CD4-positive, CD25-positive, alpha-beta regulatory T cell (primary cell): Measurements from ENCODE around the gene AREL1. TPM values are rescaled to one million over a fixed set of nuclear protein-coding genes. Genes with fewer than 3 reads are reported as not detected.

Source experiments
- ATAC-seq, 2 donors: fragments of 150-1000 bp; cut with Tn5 transposase; one replicate each; pipeline ENCODE4 v1.10.0; 2021; ENCODE audit warnings: low read depth in 2 of 2, moderate number of reproducible peaks in 2 of 2, moderate library complexity in 1 of 2
- DNase-seq, 3 donors: peaks; one replicate each; pipeline versions ENCODE4 v3.0.0 to v3.0.0-alpha.2; 2012 to 2022; ENCODE audit warnings: mixed read lengths in 1 of 3
- H3K27ac ChIP-seq: one replicate; pipeline ENCODE4 v1.7.0; 2013; ENCODE audit warnings: mild to moderate bottlenecking, low read length; ENCODE audit not compliant: insufficient read depth, poor library complexity, severe bottlenecking
- H3K27me3 ChIP-seq: one replicate; pipeline ENCODE4 v1.7.0; 2013; ENCODE audit warnings: low read length; ENCODE audit not compliant: control insufficient read depth, insufficient read depth
- H3K36me3 ChIP-seq: one replicate; pipeline ENCODE4 v1.7.0; 2013; ENCODE audit warnings: mild to moderate bottlenecking, low read length, moderate library complexity; ENCODE audit not compliant: control insufficient read depth, insufficient read depth
- H3K4me1 ChIP-seq: 2 replicates; pipeline ENCODE4 v1.7.0; 2013; ENCODE audit warnings: mild to moderate bottlenecking, low read length; ENCODE audit not compliant: insufficient read depth, control insufficient read depth, poor library complexity, severe bottlenecking
- H3K4me3 ChIP-seq: one replicate; pipeline ENCODE4 v1.7.0; 2013; ENCODE audit warnings: low read depth, mild to moderate bottlenecking, low read length, moderate library complexity
- H3K9me3 ChIP-seq, 2 experiments: 1 replicate in 1 of 2; 2 replicates in 1 of 2; pipeline ENCODE4 v1.7.0; 2013; ENCODE audit warnings: low read length in 2 of 2, mild to moderate bottlenecking in 1 of 2, moderate library complexity in 1 of 2; ENCODE audit not compliant: control insufficient read depth in 2 of 2
- H3K27ac Mint-ChIP-seq, 3 donors: one replicate each; pipeline ENCODE4 v1.8.0; 2020 to 2022; ENCODE audit warnings: mild to moderate bottlenecking in 3 of 3, mixed read lengths in 3 of 3, moderate library complexity in 2 of 3
- H3K27me3 Mint-ChIP-seq: one replicate; pipeline ENCODE4 v1.8.0; 2022; ENCODE audit warnings: mild to moderate bottlenecking, mixed read lengths
- H3K36me3 Mint-ChIP-seq: one replicate; pipeline ENCODE4 v1.8.0; 2020; ENCODE audit warnings: mixed read lengths
- H3K4me1 Mint-ChIP-seq, 4 donors: one replicate each; pipeline ENCODE4 v1.8.0; 2020 to 2022; ENCODE audit warnings: mixed read lengths in 4 of 4, mild to moderate bottlenecking in 1 of 4
- H3K4me3 Mint-ChIP-seq, 4 donors: one replicate each; pipeline ENCODE4 v1.8.0; 2020 to 2022; ENCODE audit warnings: mild to moderate bottlenecking in 4 of 4, mixed read lengths in 4 of 4, moderate library complexity in 3 of 4
- H3K9me3 Mint-ChIP-seq, 7 donors: one replicate each; pipeline ENCODE4 v1.8.0; 2020 to 2022; ENCODE audit warnings: mixed read lengths in 7 of 7, mild to moderate bottlenecking in 3 of 7, moderate library complexity in 2 of 7
- polyA plus RNA-seq, 4 donors: library from polyadenylated mRNA; unstranded; fragments of 300-500 nt; fragmentation: Illumina TruSeq; gene quantifications; one replicate each; pipeline ENCODE4 v1.2.3, GENCODE V29; 2021
- total RNA-seq: library from RNA; stranded (reverse); gene quantifications from one replicate; pipeline ENCODE4 v1.2.3, GENCODE V29; 2022

AREL1 gene
- total and polyA plus RNA-seq, 5 donors from 2014 or later, result 18.3 to 47.0 (median 22.2) TPM

DNA sequence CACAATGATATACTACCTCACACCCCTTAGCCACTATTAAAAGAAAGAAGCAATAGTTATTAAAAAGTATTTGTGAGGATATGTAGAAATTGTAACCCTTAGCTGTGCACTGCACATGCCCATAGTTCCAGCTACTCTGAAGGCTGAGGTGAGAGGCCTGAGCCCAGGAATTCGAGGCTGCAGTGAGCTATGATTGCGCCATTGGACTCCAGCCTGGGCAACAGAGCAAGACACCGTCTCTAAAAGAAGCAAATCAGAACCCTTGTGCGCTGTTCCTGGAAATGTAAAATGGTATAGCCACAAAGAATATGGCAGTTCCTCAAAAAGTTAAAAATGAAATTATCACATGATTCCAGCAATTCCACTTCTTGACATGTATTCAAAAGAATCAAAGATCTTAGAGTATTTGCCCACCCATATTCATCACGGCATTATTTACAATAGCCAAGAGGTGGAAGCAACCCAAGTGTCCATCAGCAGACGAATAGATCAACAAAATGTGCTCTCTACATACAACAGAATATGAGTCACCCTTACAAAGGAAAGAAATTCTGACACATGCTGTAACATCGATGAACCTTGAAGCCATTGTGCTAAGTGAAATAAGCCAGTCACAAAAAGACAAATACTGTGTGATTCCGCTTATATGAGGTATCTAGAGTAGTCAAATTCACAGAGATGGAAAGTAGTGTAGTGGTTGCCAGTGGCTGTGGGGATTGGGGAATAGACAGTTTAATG lies 26.6 kb upstream of the AREL1 start:
- no peaks in the 10 kb centered on the region for H3K4me1 ChIP-seq
- DNase-seq (no peak), ATAC-seq (no peak)
- H3K4me3 Mint-ChIP-seq, result no peak overlapping the region
- no peaks in the 10 kb centered on the region for H3K27me3 Mint-ChIP-seq
- H3K36me3 Mint-ChIP-seq, result peaks cover 29% of the 10 kb centered on the region
- no peak overlapping the region for H3K27ac ChIP-seq
- no peaks in the 10 kb centered on the region for H3K4me1 Mint-ChIP-seq
- H3K27me3 ChIP-seq, result no peaks in the 10 kb centered on the region
- H3K4me3 ChIP-seq, result no peak overlapping the region
- H3K9me3 ChIP-seq, result no peaks in the 10 kb centered on the region
- H3K27ac Mint-ChIP-seq, result peak overlapping the region in 1 of 3 donors; percentile 21
- peaks cover 26% of the 10 kb centered on the region for H3K36me3 ChIP-seq
- H3K9me3 Mint-ChIP-seq, result peaks cover 0 to 3% (median 0%) of the 10 kb centered on the region in 7 donors

DNA sequence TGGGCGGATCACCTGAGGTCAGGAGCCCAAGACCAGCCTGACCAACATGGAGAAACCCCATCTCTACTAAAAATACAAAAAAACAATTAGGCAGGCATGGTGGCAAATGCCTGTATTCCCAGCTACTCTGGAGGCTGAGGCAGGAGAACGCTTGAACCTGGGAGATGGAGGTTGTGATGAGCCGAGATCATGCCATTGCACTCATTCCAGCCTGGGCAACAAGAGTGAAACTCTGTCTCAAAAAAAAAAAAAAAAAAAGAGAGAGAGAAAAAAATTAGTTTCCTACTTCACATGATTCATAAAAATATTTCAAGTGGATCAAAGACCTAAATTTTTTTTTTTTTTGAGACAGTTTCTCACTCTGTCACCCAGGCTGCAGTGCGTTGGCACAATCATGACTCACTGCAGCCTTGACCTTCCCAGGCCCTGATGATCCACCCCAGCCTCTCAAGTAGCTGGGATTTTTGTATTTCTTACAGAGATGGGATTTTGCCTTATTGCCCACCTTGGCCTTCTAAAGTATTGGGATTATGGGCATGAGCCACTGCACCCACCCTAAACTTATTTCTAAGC lies 25.0 kb upstream of the AREL1 start:
- H3K27ac ChIP-seq, result no peak overlapping the region
- H3K27me3 ChIP-seq, result no peaks in the 10 kb centered on the region
- Mint-ChIP-seq H3K27ac (no peak overlapping the region), H3K4me3 (no peak overlapping the region), H3K27me3 (no peaks in the 10 kb centered on the region), H3K9me3 (peaks cover 0 to 3% (median 0%) of the 10 kb centered on the region in 7 donors), H3K4me1 (no peaks in the 10 kb centered on the region), H3K36me3 (peaks cover 39% of the 10 kb centered on the region)
- DNase-seq, result no peak
- no peaks in the 10 kb centered on the region for H3K9me3 ChIP-seq
- ATAC-seq, result no peak
- no peaks in the 10 kb centered on the region for H3K4me1 ChIP-seq
- H3K36me3 ChIP-seq, result peaks cover 41% of the 10 kb centered on the region
- H3K4me3 ChIP-seq, result no peak overlapping the region

DNA sequence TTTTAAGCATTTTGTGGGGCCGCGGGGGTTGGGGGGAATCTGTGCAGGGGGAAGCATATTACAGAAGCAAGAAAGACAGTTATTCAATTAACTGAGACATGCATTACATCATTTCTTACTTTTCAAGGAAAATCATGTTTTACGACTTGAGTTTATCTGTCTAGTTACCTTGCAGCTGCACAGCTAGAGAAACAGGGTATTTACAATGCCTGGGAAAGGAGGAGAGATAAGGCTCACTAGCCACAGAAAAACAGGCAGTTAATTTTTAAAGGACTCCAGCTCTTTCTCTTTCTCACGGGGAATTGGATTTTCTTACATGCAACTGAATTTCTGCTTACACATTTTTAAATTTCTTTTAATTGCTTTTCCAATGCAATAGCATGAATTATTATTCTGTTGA lies 22.2 kb upstream of the AREL1 start:
- Histone ChIP-seq H3K9me3 (no peaks in the 10 kb centered on the region), H3K4me3 (no peak overlapping the region), H3K4me1 (no peaks in the 10 kb centered on the region), H3K36me3 (peaks cover 53% of the 10 kb centered on the region), H3K27me3 (no peaks in the 10 kb centered on the region), H3K27ac (no peak overlapping the region)
- Mint-ChIP-seq H3K27ac (no peak overlapping the region), H3K4me3 (no peak overlapping the region), H3K9me3 (peaks cover 0 to 3% (median 0%) of the 10 kb centered on the region in 7 donors), H3K4me1 (no peaks in the 10 kb centered on the region), H3K36me3 (peaks cover 49% of the 10 kb centered on the region), H3K27me3 (no peaks in the 10 kb centered on the region)
- no peak for ATAC-seq
- DNase-seq, result no peak

DNA sequence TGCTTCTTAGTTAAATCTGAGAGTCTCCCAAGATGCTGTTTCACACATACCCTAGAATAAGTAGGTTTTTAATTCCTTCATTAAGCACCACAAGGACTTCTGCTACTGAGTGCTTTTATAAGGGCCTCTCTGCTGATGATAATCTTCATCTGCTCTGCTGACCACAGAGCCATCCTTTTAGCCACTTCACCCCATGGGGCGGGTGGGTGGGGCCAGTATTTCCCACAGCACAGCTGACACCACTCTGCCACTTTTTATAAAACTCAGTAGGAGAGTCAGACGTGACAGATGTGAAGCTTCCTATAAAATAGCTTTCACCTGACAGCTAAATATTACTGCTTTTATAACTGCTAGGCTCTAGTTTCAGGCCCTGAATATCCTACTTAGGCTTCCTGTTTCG lies 20.3 kb upstream of the AREL1 start:
- no peaks in the 10 kb centered on the region for H3K27me3 Mint-ChIP-seq
- no peak overlapping the region for H3K27ac ChIP-seq
- H3K9me3 ChIP-seq, result no peaks in the 10 kb centered on the region
- no peak overlapping the region for H3K4me3 Mint-ChIP-seq
- ATAC-seq (no peak), DNase-seq (no peak)
- H3K36me3 Mint-ChIP-seq, result peaks cover 46% of the 10 kb centered on the region
- no peak overlapping the region for H3K4me3 ChIP-seq
- no peaks in the 10 kb centered on the region for H3K9me3 Mint-ChIP-seq
- peaks cover 0 to 3% (median 0%) of the 10 kb centered on the region in 4 donors for H3K4me1 Mint-ChIP-seq
- no peaks in the 10 kb centered on the region for H3K27me3 ChIP-seq
- peaks cover 49% of the 10 kb centered on the region for H3K36me3 ChIP-seq
- H3K27ac Mint-ChIP-seq, result no peak overlapping the region
- no peaks in the 10 kb centered on the region for H3K4me1 ChIP-seq

DNA sequence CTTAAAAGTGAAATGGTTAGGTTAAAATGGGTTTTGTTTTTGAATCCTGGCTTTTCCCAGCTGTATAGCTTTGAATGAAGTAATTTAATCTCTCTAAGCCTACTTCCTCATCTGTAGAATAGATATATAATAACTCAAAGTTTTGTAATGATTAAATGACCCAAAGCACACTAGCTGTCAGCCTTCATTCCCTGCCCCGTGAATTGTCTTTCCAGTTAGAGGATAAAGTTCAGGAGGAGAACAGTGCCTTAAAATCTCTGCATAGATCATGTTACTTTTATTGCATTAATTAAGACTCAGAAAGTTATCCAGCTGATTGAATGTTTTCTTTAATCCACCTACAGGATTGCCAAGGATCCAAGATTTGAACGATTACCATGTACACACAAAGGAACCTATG lies 19.5 kb upstream of the AREL1 start:
- no peak overlapping the region for H3K27ac Mint-ChIP-seq
- H3K36me3 Mint-ChIP-seq, result peaks cover 46% of the 10 kb centered on the region
- no peak overlapping the region for H3K27ac ChIP-seq
- no peaks in the 10 kb centered on the region for H3K27me3 ChIP-seq
- H3K4me3 ChIP-seq, result no peak overlapping the region
- no peak overlapping the region for H3K4me3 Mint-ChIP-seq
- peaks cover 0 to 3% (median 0%) of the 10 kb centered on the region in 4 donors for H3K4me1 Mint-ChIP-seq
- ATAC-seq, result no peak
- no peaks in the 10 kb centered on the region for H3K27me3 Mint-ChIP-seq
- no peaks in the 10 kb centered on the region for H3K9me3 Mint-ChIP-seq
- no peak for DNase-seq
- H3K36me3 ChIP-seq, result peaks cover 47% of the 10 kb centered on the region
- H3K9me3 ChIP-seq, result no peaks in the 10 kb centered on the region
- no peaks in the 10 kb centered on the region for H3K4me1 ChIP-seq

DNA sequence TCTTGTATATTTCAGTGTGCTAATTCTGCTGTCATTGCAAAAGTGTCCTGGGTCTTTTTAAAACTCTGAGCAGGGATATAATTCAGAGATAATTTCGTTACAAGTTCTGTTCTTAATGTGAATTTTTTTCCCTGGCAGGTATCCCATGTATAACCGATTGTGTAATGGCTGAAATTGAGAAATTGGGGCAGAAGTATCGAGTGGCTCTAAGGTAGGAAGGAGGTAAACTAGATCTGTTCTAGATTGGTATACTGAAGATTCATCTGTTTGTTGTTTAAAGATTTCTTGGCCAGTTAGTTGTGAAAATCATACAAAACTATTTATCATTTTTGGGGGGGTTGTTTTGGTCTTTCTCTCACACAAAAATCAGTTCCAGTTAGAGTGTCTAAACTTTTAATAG lies 10.3 kb upstream of the AREL1 start:
- Histone ChIP-seq H3K36me3 (peaks cover 40% of the 10 kb centered on the region), H3K27ac (no peak overlapping the region), H3K4me1 (no peaks in the 10 kb centered on the region), H3K4me3 (no peak overlapping the region), H3K9me3 (no peaks in the 10 kb centered on the region), H3K27me3 (no peaks in the 10 kb centered on the region)
- H3K4me1 Mint-ChIP-seq, result peaks cover 0 to 5% (median under 1%) of the 10 kb centered on the region in 4 donors
- no peaks in the 10 kb centered on the region for H3K9me3 Mint-ChIP-seq
- H3K27ac Mint-ChIP-seq, result no peak overlapping the region
- peaks cover 34% of the 10 kb centered on the region for H3K36me3 Mint-ChIP-seq
- H3K4me3 Mint-ChIP-seq, result no peak overlapping the region
- H3K27me3 Mint-ChIP-seq, result no peaks in the 10 kb centered on the region
- ATAC-seq (no peak), DNase-seq (no peak)

DNA sequence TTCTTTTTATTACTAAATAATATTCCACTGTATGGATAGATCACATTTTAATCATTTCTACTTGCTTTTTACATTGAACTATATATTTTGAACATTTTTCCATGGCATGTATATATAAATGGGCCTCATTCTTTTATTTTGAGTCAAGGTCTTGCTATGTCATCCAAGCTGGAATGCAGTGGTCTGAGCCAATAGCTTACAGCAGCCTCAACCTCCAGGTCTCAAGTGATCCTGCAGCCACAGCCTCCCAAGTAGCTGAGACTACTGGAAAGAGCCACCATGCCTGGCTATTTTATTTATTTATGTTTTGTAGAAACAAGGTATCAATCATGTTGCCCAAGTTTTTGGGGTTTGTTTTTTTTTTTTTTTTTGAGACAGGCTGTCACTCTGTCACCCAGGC lies 7.6 kb upstream of the AREL1 start:
- Mint-ChIP-seq H3K27ac (no peak overlapping the region), H3K36me3 (peaks cover 40% of the 10 kb centered on the region), H3K4me3 (no peak overlapping the region), H3K9me3 (no peaks in the 10 kb centered on the region), H3K27me3 (no peaks in the 10 kb centered on the region), H3K4me1 (peaks cover 4 to 9% (median 7%) of the 10 kb centered on the region in 4 donors)
- no peaks in the 10 kb centered on the region for H3K4me1 ChIP-seq
- no peaks in the 10 kb centered on the region for H3K9me3 ChIP-seq
- no peak overlapping the region for H3K4me3 ChIP-seq
- ATAC-seq (no peak), DNase-seq (no peak)
- peaks cover 57% of the 10 kb centered on the region for H3K36me3 ChIP-seq
- no peak overlapping the region for H3K27ac ChIP-seq
- no peaks in the 10 kb centered on the region for H3K27me3 ChIP-seq

DNA sequence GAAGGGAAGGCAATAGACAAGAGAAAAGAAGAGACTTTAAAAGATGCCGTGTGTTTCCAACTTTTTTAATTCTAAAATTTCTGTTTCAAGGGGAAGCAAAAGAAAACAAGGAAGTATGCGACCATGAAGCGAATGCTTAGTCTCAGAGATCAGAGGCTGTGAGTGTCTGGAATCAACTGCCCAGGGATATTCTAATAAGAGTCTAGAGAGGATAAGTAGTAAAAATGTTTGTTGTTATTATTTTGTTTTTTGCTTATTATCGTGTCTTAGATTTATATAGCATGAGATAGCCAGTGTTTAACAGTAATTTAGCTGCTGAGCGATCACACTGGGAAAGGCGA lies 485 bp upstream of the AREL1 start:
- peaks cover 28% of the 10 kb centered on the region for H3K36me3 ChIP-seq
- H3K27me3 ChIP-seq, result no peaks in the 10 kb centered on the region
- Mint-ChIP-seq H3K27ac (peak overlapping the region; percentile 95 to 100 (median 99)), H3K36me3 (peaks cover 19% of the 10 kb centered on the region), H3K9me3 (no peaks in the 10 kb centered on the region), H3K4me3 (peak overlapping the region; percentile 90 to 94 (median 92)), H3K27me3 (no peaks in the 10 kb centered on the region), H3K4me1 (peaks cover 24 to 63% (median 50%) of the 10 kb centered on the region in 4 donors)
- ATAC-seq (no peak), DNase-seq (no peak)
- H3K27ac ChIP-seq, result peak overlapping the region; percentile 83
- H3K4me3 ChIP-seq, result peak overlapping the region; percentile 100
- H3K9me3 ChIP-seq, result no peaks in the 10 kb centered on the region
- peaks cover 23% of the 10 kb centered on the region for H3K4me1 ChIP-seq
